ENCODE data around the gene CYP4F3. TPM values are rescaled to one million over a fixed set of nuclear protein-coding genes. Genes with fewer than 3 reads are reported as not detected.

Gene CYP4F3
- total and polyA plus RNA-seq, 4 experiments from 2014 or later: not detected

GRCh38 chr19:15621801-15622200, 18.9 kb upstream of the CYP4F3 start:
- Mint-ChIP-seq H3K9me3 (no peaks in the 10 kb centered on the region), H3K36me3 (no peaks in the 10 kb centered on the region), H3K4me1 (no peaks in the 10 kb centered on the region), H3K4me3 (no peak overlapping the region), H3K27ac (no peak overlapping the region), H3K27me3 (peaks cover 24 to 43% of the 10 kb centered on the region in 2 donors)
- no peaks in the 10 kb centered on the region for H3K9me3 ChIP-seq (ENCODE audit: control insufficient read depth in 1 of 2, low read length in 2 of 2)
- ChIA-PET POLR2A (ENCODE audit: partially characterized antibody) (no interaction called here), CTCF (ENCODE audit: partially characterized antibody) (no interaction called here)
- no peaks in the 10 kb centered on the region for H3K27me3 ChIP-seq (ENCODE audit: insufficient read depth, low read length)
- H3K4me3 ChIP-seq (ENCODE audit: low read length in 2 of 2): no peak overlapping the region
- intact Hi-C loops (cut with micrococcal nuclease): loop anchor here (10.0 kb wide), 1 partner anchor 423 kb away; no protein-coding TSS in a partner anchor
- H3K4me1 ChIP-seq (ENCODE audit: insufficient read depth, low read length): no peaks in the 10 kb centered on the region
- no peaks in the 10 kb centered on the region for H3K36me3 ChIP-seq (ENCODE audit: insufficient read depth, low read length)
- H3K27ac ChIP-seq (ENCODE audit: low read depth, low read length): no peak overlapping the region
- no peak for DNase-seq

DNA sequence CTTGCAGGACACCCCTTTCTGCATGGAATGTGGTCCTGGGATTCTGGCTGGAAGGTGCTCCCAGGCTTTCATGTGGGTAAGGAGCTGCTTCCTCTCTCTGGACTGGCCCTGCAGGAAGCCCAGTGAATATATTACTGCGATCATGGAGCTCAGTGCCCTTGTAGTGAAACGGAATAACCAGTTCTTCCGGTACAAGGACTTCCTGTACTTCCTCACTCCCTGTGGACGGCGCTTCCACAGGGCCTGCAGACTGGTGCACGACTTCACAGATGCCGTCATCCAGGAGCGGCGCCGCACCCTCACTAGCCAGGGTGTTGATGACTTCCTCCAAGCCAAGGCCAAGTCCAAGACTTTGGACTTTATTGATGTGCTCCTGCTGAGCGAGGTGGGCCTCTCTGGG, 17.7 kb upstream of the CYP4F3 start:
- Mint-ChIP-seq H3K27me3 (peaks cover 24 to 42% of the 10 kb centered on the region in 2 donors), H3K36me3 (no peaks in the 10 kb centered on the region), H3K27ac (no peak overlapping the region), H3K4me3 (no peak overlapping the region), H3K9me3 (no peaks in the 10 kb centered on the region), H3K4me1 (no peaks in the 10 kb centered on the region)
- ChIA-PET POLR2A (ENCODE audit: partially characterized antibody) (no interaction called here), CTCF (ENCODE audit: partially characterized antibody) (interaction anchor here (1.4 kb wide), 1 partner anchor 11 kb away, joined by 3 read pairs; no protein-coding TSS in a partner anchor)
- H3K36me3 ChIP-seq (ENCODE audit: insufficient read depth, low read length): no peaks in the 10 kb centered on the region
- H3K27me3 ChIP-seq (ENCODE audit: insufficient read depth, low read length): no peaks in the 10 kb centered on the region
- DNase-seq: no peak
- H3K27ac ChIP-seq (ENCODE audit: low read depth, low read length): no peak overlapping the region
- H3K4me1 ChIP-seq (ENCODE audit: insufficient read depth, low read length): no peaks in the 10 kb centered on the region
- H3K4me3 ChIP-seq (ENCODE audit: low read length in 2 of 2): no peak overlapping the region
- intact Hi-C loops (cut with micrococcal nuclease): loop anchor here (10.0 kb wide), 1 partner anchor 422 kb away; no protein-coding TSS in a partner anchor
- H3K9me3 ChIP-seq (ENCODE audit: control insufficient read depth in 1 of 2, low read length in 2 of 2): no peaks in the 10 kb centered on the region

DNA sequence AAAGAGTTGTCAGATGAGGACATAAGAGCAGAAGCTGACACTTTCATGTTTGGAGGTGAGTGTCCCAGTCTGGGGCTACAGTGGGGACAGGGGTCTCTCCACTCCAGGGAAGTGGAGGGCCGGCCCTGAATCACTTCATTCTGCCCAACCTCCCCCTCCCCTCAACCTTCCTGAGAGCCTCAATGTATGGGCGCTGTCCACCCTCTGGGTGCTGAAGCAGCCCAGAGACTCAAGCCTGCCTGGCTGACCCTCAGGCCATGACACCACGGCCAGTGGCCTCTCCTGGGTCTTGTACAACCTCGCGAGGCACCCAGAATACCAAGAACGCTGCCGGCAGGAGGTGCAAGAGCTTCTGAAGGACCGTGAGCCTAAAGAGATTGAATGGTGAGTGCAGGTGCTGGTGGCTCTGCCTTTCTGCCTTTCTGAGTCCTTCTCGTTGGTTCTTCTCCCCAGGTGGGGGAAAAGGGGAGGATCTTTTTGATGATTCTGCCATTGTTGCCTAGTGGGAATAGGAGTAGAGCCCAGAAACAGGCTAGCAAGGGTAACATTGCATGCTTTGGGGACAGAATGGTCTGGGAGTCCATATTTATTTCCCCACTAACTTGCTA, 16.9 kb upstream of the CYP4F3 start:
- H3K9me3 Mint-ChIP-seq: no peaks in the 10 kb centered on the region
- H3K4me3 Mint-ChIP-seq: no peak overlapping the region
- no peaks in the 10 kb centered on the region for H3K27me3 ChIP-seq (ENCODE audit: insufficient read depth, low read length)
- peak in 1 of 5 donors; percentile 10 for DNase-seq
- no peaks in the 10 kb centered on the region for H3K36me3 ChIP-seq (ENCODE audit: insufficient read depth, low read length)
- peaks cover 24 to 35% of the 10 kb centered on the region in 2 donors for H3K27me3 Mint-ChIP-seq
- intact Hi-C loops (cut with micrococcal nuclease): loop anchor here (10.0 kb wide), 1 partner anchor 421 kb away; no protein-coding TSS in a partner anchor
- no peaks in the 10 kb centered on the region for H3K9me3 ChIP-seq (ENCODE audit: control insufficient read depth in 1 of 2, low read length in 2 of 2)
- no peaks in the 10 kb centered on the region for H3K4me1 ChIP-seq (ENCODE audit: insufficient read depth, low read length)
- ChIA-PET CTCF (ENCODE audit: partially characterized antibody) (interaction anchor here (1.4 kb wide), 1 partner anchor 10 kb away, joined by 3 read pairs; no protein-coding TSS in a partner anchor), POLR2A (ENCODE audit: partially characterized antibody) (no interaction called here)
- no peak overlapping the region for H3K27ac ChIP-seq (ENCODE audit: low read depth, low read length)
- no peak overlapping the region for H3K4me3 ChIP-seq (ENCODE audit: low read length in 2 of 2)
- H3K27ac Mint-ChIP-seq: no peak overlapping the region
- no peaks in the 10 kb centered on the region for H3K4me1 Mint-ChIP-seq
- no peaks in the 10 kb centered on the region for H3K36me3 Mint-ChIP-seq

DNA sequence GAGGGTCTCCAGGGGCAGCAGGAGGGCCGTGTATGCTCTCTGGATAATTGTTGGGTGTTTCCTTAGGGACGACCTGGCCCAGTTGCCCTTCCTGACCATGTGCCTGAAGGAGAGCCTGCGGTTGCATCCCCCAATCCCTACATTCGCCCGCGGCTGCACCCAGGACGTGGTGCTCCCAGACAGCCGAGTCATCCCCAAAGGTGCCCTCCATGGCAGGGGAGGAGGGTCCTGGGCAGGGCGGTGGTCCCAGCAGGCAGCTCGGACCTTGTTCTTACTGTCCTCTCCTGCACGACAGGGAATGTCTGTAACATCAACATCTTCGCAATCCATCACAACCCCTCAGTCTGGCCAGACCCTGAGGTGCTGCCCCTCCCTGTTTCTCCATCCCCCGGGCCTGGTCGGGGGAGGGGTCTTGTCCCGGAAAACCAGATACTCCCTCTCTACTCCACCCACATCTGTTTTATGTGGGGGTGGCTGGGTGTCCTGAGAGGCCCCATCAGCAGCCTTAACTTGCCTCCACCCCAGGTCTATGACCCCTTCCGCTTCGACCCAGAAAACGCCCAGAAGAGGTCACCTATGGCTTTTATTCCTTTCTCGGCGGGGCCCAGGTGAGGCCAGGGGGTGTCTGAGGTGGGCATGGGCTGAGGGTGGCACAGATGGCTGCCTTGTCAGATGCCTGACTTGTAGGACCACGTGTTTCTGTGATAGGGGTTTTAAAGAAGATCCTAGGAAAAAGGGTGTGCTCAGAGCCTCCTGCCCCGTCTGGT, 12.3 kb upstream of the CYP4F3 start:
- POLR2A ChIA-PET (ENCODE audit: partially characterized antibody): no interaction called here
- Histone ChIP-seq H3K27ac (ENCODE audit: low read depth, low read length) (no peak overlapping the region), H3K27me3 (ENCODE audit: insufficient read depth, low read length) (no peaks in the 10 kb centered on the region), H3K9me3 (ENCODE audit: control insufficient read depth in 1 of 2, low read length in 2 of 2) (no peaks in the 10 kb centered on the region), H3K36me3 (ENCODE audit: insufficient read depth, low read length) (no peaks in the 10 kb centered on the region), H3K4me3 (ENCODE audit: low read length in 2 of 2) (no peak overlapping the region), H3K4me1 (ENCODE audit: insufficient read depth, low read length) (peaks cover 13% of the 10 kb centered on the region)
- intact Hi-C loops (cut with micrococcal nuclease): loop anchor here (1.0 to 10.0 kb wide), 6 partner anchors 44 to 554 kb away; partner anchors contain the start of genes CYP4F12 and RAB8A
- no peak for DNase-seq
- Mint-ChIP-seq H3K36me3 (no peaks in the 10 kb centered on the region), H3K9me3 (no peaks in the 10 kb centered on the region), H3K4me3 (no peak overlapping the region), H3K27ac (no peak overlapping the region), H3K27me3 (peaks cover 6 to 17% of the 10 kb centered on the region in 2 donors), H3K4me1 (peaks cover 2 to 7% (median 6%) of the 10 kb centered on the region in 4 donors)
- CTCF ChIA-PET (ENCODE audit: partially characterized antibody): interaction anchor here (0.6 to 2.4 kb wide), 3 partner anchors 241 to 568 kb away, joined by 3 to 11 read pairs (median 9); no protein-coding TSS in a partner anchor

GRCh38 chr19:15629003-15629880, 11.5 kb upstream of the CYP4F3 start:
- no peaks in the 10 kb centered on the region for H3K9me3 ChIP-seq (ENCODE audit: control insufficient read depth in 1 of 2, low read length in 2 of 2)
- peaks cover 3 to 14% of the 10 kb centered on the region in 2 donors for H3K27me3 Mint-ChIP-seq
- peak; percentile 80 to 86 (median 81) for DNase-seq
- no peak overlapping the region for H3K27ac ChIP-seq (ENCODE audit: low read depth, low read length)
- H3K4me1 ChIP-seq (ENCODE audit: insufficient read depth, low read length): peaks cover 14% of the 10 kb centered on the region
- H3K4me3 Mint-ChIP-seq: no peak overlapping the region
- H3K27ac Mint-ChIP-seq: no peak overlapping the region
- H3K27me3 ChIP-seq (ENCODE audit: insufficient read depth, low read length): no peaks in the 10 kb centered on the region
- no peaks in the 10 kb centered on the region for H3K9me3 Mint-ChIP-seq
- CTCF ChIA-PET (ENCODE audit: partially characterized antibody): interaction anchor here (0.6 to 1.8 kb wide), 8 partner anchors 223 to 594 kb away, joined by 3 to 11 read pairs (median 4); partner anchors contain the start of gene FAM32A
- no peaks in the 10 kb centered on the region for H3K36me3 Mint-ChIP-seq
- POLR2A ChIA-PET (ENCODE audit: partially characterized antibody): interaction anchor here (0.8 kb wide), 1 partner anchor 208 kb away, joined by 3 read pairs; no protein-coding TSS in a partner anchor
- intact Hi-C loops (cut with micrococcal nuclease): loop anchor here (1.0 to 10.0 kb wide), 6 partner anchors 44 to 553 kb away; partner anchors contain the start of genes CYP4F12 and RAB8A
- peaks cover 2 to 13% (median 9%) of the 10 kb centered on the region in 4 donors for H3K4me1 Mint-ChIP-seq
- no peaks in the 10 kb centered on the region for H3K36me3 ChIP-seq (ENCODE audit: insufficient read depth, low read length)
- no peak overlapping the region for H3K4me3 ChIP-seq (ENCODE audit: low read length in 2 of 2)

GRCh38 chr19:15631817-15632216, 8.9 kb upstream of the CYP4F3 start:
- Mint-ChIP-seq H3K27me3 (peaks cover 7 to 8% of the 10 kb centered on the region in 2 donors), H3K36me3 (no peaks in the 10 kb centered on the region), H3K27ac (no peak overlapping the region), H3K4me1 (peaks cover 2 to 17% (median 9%) of the 10 kb centered on the region in 4 donors), H3K4me3 (no peak overlapping the region), H3K9me3 (no peaks in the 10 kb centered on the region)
- H3K9me3 ChIP-seq (ENCODE audit: control insufficient read depth in 1 of 2, low read length in 2 of 2): no peaks in the 10 kb centered on the region
- intact Hi-C loops (cut with micrococcal nuclease): no loop called here
- ChIA-PET CTCF (ENCODE audit: partially characterized antibody) (interaction anchor here (0.7 to 0.9 kb wide), 2 partner anchors 237 to 553 kb away, joined by 4 read pairs; partner anchors contain the start of gene FAM32A), POLR2A (ENCODE audit: partially characterized antibody) (interaction anchor here (1.1 kb wide), 1 partner anchor 544 kb away, joined by 3 read pairs; no protein-coding TSS in a partner anchor)
- no peaks in the 10 kb centered on the region for H3K36me3 ChIP-seq (ENCODE audit: insufficient read depth, low read length)
- DNase-seq: peak in 4 of 5 donors; percentile 8 to 25 (median 15)
- peaks cover 14% of the 10 kb centered on the region for H3K4me1 ChIP-seq (ENCODE audit: insufficient read depth, low read length)
- no peak overlapping the region for H3K4me3 ChIP-seq (ENCODE audit: low read length in 2 of 2)
- no peaks in the 10 kb centered on the region for H3K27me3 ChIP-seq (ENCODE audit: insufficient read depth, low read length)
- H3K27ac ChIP-seq (ENCODE audit: low read depth, low read length): no peak overlapping the region
